ENCODE results near the gene BRSK2.
"Not testable (repeated sequence)": the region's sequence is repeated elsewhere in the genome, so short reads cannot be mapped to it uniquely, and the experiment has no call there.

BRSK2 gene

GRCh38 chr11:1354125-1354938, 35.4 kb upstream of the BRSK2 start:
- DNase-seq: no peak

DNA sequence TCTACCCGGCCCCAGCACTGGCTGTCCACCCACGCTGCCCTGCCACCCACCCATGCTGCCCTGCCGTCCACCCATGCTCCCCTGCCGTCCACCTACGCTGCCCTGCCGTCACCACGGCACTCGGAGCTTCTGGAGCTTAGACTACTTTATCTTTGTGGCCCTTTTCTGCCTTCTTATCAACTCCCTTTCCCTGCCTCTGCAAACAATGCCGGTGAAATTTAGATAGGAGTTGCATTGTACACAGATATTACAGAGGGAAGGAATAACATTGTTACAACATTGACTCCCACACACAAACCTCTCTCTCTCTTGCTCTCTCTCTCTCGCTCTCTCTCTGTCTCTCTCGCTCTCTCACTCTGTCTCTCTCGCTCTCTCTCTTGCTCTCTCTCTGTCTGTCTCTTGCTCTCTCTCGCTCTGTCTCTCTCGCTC, 33.7 kb upstream of the BRSK2 start:
- no peak for DNase-seq

- no peak for DNase-seq
Observed at GRCh38 chr11:1356478-1356960, 33.2 kb upstream of the BRSK2 start.

DNA sequence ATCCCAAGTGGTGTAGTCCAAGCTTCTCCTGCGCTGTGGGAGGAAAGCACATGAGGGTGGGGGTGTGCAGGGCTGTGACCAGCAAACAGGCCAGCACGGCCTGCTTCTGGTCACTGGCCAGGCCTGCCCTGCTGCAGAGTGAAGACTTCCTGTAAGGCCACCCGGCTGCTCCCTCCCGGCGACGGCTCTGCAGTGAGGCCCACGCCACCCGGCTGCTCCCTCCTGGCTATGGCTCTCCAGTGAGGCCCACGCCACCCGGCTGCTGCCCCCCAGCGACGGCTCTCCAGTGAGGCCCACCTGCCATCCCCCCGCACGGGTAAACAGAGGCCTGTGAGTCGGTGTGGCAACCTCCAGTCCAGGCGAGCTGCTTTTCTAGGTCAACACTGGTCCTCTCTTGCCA, 31.4 kb upstream of the BRSK2 start:
- no peak for DNase-seq

- DNase-seq: not testable (repeated sequence)
Observed at GRCh38 chr11:1358931-1359330, 30.8 kb upstream of the BRSK2 start.

DNA sequence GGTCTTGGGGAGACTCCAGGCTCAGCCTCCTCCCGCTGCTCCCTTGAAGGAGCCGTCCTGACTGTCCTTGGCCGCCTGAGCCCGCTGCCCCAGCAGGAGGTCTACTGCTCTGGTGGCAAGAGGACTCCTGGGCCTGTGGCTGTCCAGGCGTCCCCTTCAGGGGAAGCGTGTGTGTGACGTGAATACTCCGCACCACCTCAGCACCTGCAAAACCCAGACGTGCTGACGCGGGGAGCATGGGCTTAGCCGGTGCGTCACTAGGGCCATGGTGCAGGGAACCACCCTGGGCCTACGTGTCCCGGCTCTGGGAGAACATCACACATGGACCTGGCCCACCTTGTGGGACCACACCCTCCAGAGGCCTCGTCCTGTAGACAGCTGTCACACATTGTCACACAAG, 30.2 kb upstream of the BRSK2 start:
- DNase-seq: no peak

GRCh38 chr11:1360181-1360834, 29.4 kb upstream of the BRSK2 start:
- DNase-seq: no peak

DNA sequence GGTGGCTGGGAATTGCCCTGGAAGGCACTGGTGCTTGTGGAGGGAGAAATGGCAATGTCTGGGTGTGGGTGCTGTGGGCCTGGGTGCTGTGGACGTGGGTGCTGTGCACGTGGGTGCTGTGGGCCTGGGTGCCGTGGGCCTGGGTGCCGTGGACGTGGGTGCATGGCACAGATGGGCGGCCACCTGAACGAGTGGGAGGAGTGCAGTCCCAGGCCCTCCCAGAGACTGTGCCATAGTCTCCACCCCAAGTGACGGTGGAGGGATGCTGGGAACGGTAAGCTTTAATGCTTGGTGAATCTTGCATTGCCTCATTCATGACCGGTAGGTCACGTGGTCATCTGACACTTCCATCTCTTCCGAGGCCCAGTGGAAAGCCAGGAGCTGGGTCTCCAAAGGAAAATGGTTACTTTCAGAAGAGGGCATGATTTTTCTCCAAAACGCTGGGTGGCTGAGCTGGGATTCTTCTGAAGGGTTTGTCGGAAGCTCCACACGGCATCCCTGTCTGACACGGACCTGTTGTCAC, 28.8 kb upstream of the BRSK2 start:
- DNase-seq: no peak

DNA sequence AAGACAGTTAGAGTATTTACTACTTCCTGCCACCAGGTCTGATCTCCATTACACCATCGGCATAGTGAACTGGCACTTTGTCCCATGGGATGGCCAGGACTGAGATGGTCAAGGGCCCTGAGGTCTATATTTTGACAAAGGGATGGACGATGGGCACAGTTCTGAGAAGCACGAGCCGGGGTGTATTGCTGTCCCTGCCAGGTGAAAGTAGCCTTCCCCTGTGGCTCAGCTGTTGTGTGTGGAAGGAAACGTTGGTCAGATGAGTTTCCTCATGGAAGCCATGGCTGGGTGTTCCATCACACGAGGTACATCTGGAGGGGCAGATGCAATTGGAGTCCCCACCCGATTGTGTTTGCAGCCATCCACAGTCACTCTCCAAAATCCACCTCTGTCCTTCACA, 27.9 kb upstream of the BRSK2 start:
- DNase-seq: no peak

GRCh38 chr11:1367721-1368120, 22.0 kb upstream of the BRSK2 start:
- DNase-seq: no peak

- DNase-seq: no peak
Observed at GRCh38 chr11:1368216-1368615, 21.5 kb upstream of the BRSK2 start.

DNA sequence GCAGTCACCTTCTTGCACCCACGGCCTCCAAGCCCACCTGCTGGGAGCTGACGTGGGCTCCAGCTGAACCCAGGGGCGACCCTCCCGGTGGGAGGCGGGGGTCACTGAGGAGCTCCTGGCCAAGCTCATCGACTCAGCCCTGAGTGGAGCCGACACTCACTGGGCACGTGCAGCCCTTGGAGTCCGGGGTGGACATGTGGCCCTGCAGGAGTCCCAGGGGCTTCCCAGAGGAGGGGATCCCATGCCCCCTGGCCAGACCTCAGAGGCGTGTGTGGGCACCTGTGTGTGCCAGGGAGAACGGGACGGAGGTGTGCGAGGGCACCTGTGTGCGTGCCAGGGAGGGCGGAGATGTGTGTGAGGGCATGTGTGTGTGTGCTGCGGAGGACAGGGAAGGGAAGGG, 20.8 kb upstream of the BRSK2 start:
- DNase-seq: no peak

GRCh38 chr11:1369371-1370005, 20.2 kb upstream of the BRSK2 start:
- no peak for DNase-seq

DNA sequence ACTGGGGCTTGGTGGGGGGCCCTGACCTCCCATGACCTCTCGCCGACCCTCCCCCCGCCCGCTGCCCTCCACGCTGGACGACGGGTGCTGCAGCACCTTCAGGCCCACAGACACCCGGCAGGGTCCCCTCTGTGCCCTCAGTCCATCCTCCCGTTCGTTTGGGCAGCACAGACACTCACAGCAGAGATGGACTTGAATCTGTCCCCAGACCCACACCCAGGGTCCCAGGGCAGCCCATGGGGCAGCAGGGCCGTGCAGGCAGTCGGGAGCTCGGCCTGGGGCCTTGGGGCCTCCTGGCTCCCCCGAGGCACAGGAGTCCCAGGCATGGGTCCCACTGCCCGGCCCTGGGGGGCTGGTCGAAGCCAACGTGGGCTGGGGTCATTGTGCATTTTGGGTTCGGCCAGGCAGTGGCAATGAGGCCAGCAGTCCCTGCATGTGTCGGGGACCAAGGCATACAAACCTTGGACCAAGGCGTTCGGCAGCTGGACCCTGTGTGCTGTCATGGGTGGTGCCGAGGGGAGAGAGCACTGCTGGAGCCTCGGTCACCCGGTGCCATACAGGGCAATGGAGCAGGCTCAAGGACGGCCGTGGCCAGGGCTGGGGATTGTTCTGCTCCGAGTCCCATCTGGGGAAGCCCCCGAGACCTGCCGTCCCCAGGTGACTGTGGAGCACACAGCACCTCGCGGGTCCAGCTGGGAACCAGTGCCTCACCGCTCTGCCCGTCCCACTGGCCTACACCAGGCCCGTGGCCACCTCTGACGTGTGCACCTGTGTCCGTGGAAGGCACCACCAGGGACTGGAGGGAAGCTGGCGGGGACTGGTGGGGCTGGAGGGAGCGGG, 19.3 kb upstream of the BRSK2 start:
- DNase-seq: no peak

GRCh38 chr11:1371026-1371325, 18.8 kb upstream of the BRSK2 start:
- no peak for DNase-seq

DNA sequence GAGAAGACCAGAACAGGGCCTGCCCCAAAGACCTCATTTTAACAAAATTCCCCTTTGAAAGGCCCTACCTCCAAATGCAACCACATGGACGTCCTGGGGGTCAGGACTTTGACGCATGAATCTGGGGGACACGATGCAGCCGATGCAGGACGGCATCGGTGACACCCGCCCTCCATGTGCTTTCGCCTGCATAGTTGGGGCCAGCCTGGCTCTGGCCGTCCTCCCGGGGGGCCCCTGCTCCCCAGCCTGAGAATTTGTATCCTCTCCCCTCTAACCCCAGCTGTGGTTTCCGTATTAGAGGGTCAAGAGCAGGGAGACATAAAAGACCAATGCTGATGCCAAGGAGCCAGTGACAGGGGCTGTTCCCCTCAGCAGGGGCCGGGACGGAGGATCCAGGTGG, 18.4 kb upstream of the BRSK2 start:
- no peak for DNase-seq

- DNase-seq: no peak
Observed at GRCh38 chr11:1371836-1372465, 17.8 kb upstream of the BRSK2 start.

GRCh38 chr11:1372660-1373059, 17.1 kb upstream of the BRSK2 start:
- DNase-seq: no peak

- no peak for DNase-seq
Observed at GRCh38 chr11:1373536-1374214, 16.1 kb upstream of the BRSK2 start.

DNA sequence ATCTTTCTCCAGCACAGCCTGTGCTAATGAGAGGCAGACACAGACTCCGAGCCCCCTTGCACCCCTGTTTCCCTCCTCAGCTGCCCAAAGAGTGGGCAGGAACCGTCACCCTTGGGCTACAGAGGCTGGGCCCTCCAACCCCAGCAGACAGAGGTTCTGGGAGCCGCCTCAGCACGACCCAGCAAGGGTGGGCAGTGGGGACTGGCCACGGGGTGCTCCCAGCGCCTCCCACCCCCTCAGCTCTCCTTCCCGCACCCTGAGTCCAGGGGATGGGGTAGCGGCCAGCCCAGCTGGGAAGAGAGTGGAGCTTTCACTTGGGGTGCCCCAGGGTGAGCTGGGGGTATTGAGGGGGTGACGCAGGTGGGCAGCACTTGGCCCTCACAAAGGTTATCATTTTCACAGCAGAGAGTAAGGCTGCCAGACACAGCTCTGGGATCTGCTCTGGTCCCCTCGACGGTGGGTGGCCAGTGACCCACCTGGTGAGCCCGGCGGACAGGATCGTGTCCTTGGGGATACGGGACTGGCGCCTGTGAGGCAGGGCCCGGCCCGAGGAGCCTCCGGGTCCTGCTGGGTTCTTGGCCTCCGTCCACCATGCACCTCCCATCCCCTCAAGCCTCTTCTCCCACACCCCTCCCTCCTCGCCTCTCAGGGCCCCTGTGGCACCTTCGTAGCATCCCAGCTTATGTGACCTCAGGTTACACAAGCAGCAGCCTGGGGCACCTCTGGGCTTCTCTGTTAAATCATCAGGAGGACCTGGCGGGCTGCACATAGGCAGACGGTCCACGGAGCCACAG, 14.4 kb upstream of the BRSK2 start:
- no peak for DNase-seq

GRCh38 chr11:1375955-1376258, 13.8 kb upstream of the BRSK2 start:
- no peak for DNase-seq
